Measurements from ENCODE around the gene BLVRB. TPM values are rescaled to one million over a fixed set of nuclear protein-coding genes. Genes with fewer than 3 reads are reported as not detected.

Gene BLVRB
- total RNA-seq, 1 experiment from 2014 or later, result 35.1 TPM

GRCh38 chr19:40460185-40460584 is 5.4 kb downstream of the BLVRB start:
- peaks cover 2% of the 10 kb centered on the region; the same call in 1 of the 2 replicates for H3K27me3 Mint-ChIP-seq (ENCODE audit: low read depth)
- POLR2A ChIA-PET, result no interaction called here
- H3K27ac Mint-ChIP-seq, result no peak overlapping the region
- H3K4me3 Mint-ChIP-seq, result no peak overlapping the region
- no peaks in the 10 kb centered on the region for H3K9me3 Mint-ChIP-seq
- H3K4me1 Mint-ChIP-seq, result peaks cover 6% of the 10 kb centered on the region
- CTCF ChIA-PET, result no interaction called here
- H3K36me3 Mint-ChIP-seq, result no peaks in the 10 kb centered on the region
- ATAC-seq (no peak), DNase-seq (ENCODE audit: low spot score) (no peak)
- no peak for TF ChIP-seq ZNF532 (CRISPR knock-in tag; IDR thresholded peaks at IDR 0.05; ENCODE audit: borderline replicate concordance)
- TF ChIP-seq CREM (CRISPR knock-in tag; IDR thresholded peaks at IDR 0.05), result no peak
- TF ChIP-seq NR1H2 (CRISPR knock-in tag; IDR thresholded peaks at IDR 0.05), result no peak
- TF ChIP-seq GABPB1 (CRISPR knock-in tag; IDR thresholded peaks at IDR 0.05), result no peak
- TF ChIP-seq ZBTB21 (CRISPR knock-in tag; IDR thresholded peaks at IDR 0.05; ENCODE audit: borderline replicate concordance), result no peak
- no peak for TF ChIP-seq HMGA2 (CRISPR knock-in tag; IDR thresholded peaks at IDR 0.05)

GRCh38 chr19:40458597-40458974 is 7.0 kb downstream of the BLVRB start:
- Mint-ChIP-seq H3K27me3 (ENCODE audit: low read depth) (no peaks in the 10 kb centered on the region), H3K36me3 (no peaks in the 10 kb centered on the region), H3K9me3 (no peaks in the 10 kb centered on the region), H3K27ac (no peak overlapping the region), H3K4me1 (no peaks in the 10 kb centered on the region), H3K4me3 (no peak overlapping the region)
- ATAC-seq, result no peak
- POLR2A ChIA-PET, result no interaction called here
- CTCF ChIA-PET, result no interaction called here
- no peak for DNase-seq (ENCODE audit: low spot score)
- TF ChIP-seq ZNF317 (CRISPR knock-in tag; IDR thresholded peaks at IDR 0.05; ENCODE audit: borderline replicate concordance, low read depth), result no peak
- no peak for TF ChIP-seq AFF4 (CRISPR knock-in tag; IDR thresholded peaks at IDR 0.05; ENCODE audit: borderline replicate concordance)
- no peak for TF ChIP-seq NFATC4 (CRISPR knock-in tag; IDR thresholded peaks at IDR 0.05)
- no peak for TF ChIP-seq RORB (CRISPR knock-in tag; IDR thresholded peaks at IDR 0.05)
- TF ChIP-seq FOXP1 (CRISPR knock-in tag; IDR thresholded peaks at IDR 0.05; ENCODE audit: borderline replicate concordance), result no peak
- TF ChIP-seq ZSCAN18 (CRISPR knock-in tag; IDR thresholded peaks at IDR 0.05), result no peak

GRCh38 chr19:40457953-40458596 is 7.5 kb downstream of the BLVRB start:
- no peak for ATAC-seq
- Mint-ChIP-seq H3K9me3 (no peaks in the 10 kb centered on the region), H3K27me3 (ENCODE audit: low read depth) (no peaks in the 10 kb centered on the region), H3K4me3 (no peak overlapping the region), H3K27ac (no peak overlapping the region), H3K36me3 (no peaks in the 10 kb centered on the region), H3K4me1 (no peaks in the 10 kb centered on the region)
- ChIA-PET CTCF (no interaction called here), POLR2A (no interaction called here)
- no peak for DNase-seq (ENCODE audit: low spot score)
- TF ChIP-seq ESRRA (CRISPR knock-in tag; IDR thresholded peaks at IDR 0.05; ENCODE audit: borderline replicate concordance), result no peak
- TF ChIP-seq CREB1 (CRISPR knock-in tag; IDR thresholded peaks at IDR 0.05), result no peak
- TF ChIP-seq ZNF671 (CRISPR knock-in tag; IDR thresholded peaks at IDR 0.05), result no peak
- TF ChIP-seq CDX4 (CRISPR knock-in tag; IDR thresholded peaks at IDR 0.05; ENCODE audit: borderline replicate concordance), result no peak
- no peak for TF ChIP-seq FOXP1 (CRISPR knock-in tag; IDR thresholded peaks at IDR 0.05; ENCODE audit: borderline replicate concordance)
- no peak for TF ChIP-seq CTCF (IDR thresholded peaks at IDR 0.05)
- no peak for TF ChIP-seq ZNF317 (CRISPR knock-in tag; IDR thresholded peaks at IDR 0.05; ENCODE audit: borderline replicate concordance, low read depth)
- TF ChIP-seq ZNF396 (CRISPR knock-in tag; IDR thresholded peaks at IDR 0.05; ENCODE audit: borderline replicate concordance), result no peak
- no peak for TF ChIP-seq ZBTB21 (CRISPR knock-in tag; IDR thresholded peaks at IDR 0.05; ENCODE audit: borderline replicate concordance)
